A549 (cell line): ENCODE results near the gene IL4R. TPM values are rescaled to one million over a fixed set of nuclear protein-coding genes. Genes with fewer than 3 reads are reported as not detected.
"Not testable (repeated sequence)": the region's sequence is repeated elsewhere in the genome, so short reads cannot be mapped to it uniquely, and the experiment has no call there.

Experiments used
- ATAC-seq, 2 experiments: fragments of 200-7000 bp in 1 of 2; fragments of >200 bp in 1 of 2; cut with Nextera tagmentation in 1 of 2; cut with Tn5 transposase in 1 of 2; 3 replicates each; pipeline versions ENCODE4 v1.8.0 to v1.9.1; 2018 to 2020; ENCODE audit warnings: mild to moderate bottlenecking in 1 of 2, moderate library complexity in 1 of 2
- CTCF ChIA-PET: fragments of 300-600 bp; sonication (Branson Sonifier 250); formaldehyde crosslinking; extraction: SDS; loops from one replicate; lab custom pipeline; 2021; ENCODE audit warnings: antibody characterized with exemption, inconsistent platforms; lab: Yijun Ruan, JAX
- POLR2A ChIA-PET: fragments of 350-600 bp; formaldehyde crosslinking; extraction: SDS; loops from one replicate; lab custom pipeline; 2021; ENCODE audit warnings: antibody characterized with exemption, inconsistent platforms; lab: Yijun Ruan, JAX
- DNase-seq, 2 experiments: peaks; one replicate each; pipeline versions ENCODE4 v3.0.0 to v3.0.0-alpha.2; 2011 to 2016; ENCODE audit warnings: low read depth in 1 of 2, low spot score in 1 of 2
- FAIRE-seq: peaks from 2 replicates; lab custom pipeline; 2011; peaks lifted over from hg19 to GRCh38; lab: Jason Lieb, UNC
- H3K27ac ChIP-seq, 2 experiments: fragments of >200 bp; sonication (Bioruptor Twin); formaldehyde crosslinking; 3 replicates each; pipeline ENCODE4 v1.5.1; 2016 to 2017
- H3K4me1 ChIP-seq: fragments of >200 bp; sonication (Bioruptor Twin); formaldehyde crosslinking; 3 replicates; pipeline ENCODE4 v1.6.1; 2016
- H3K4me2 ChIP-seq: fragments of >200 bp; sonication (Bioruptor Twin); formaldehyde crosslinking; 3 replicates; pipeline ENCODE4 v1.6.1; 2016
- H3K4me3 ChIP-seq: fragments of >200 bp; sonication (Bioruptor Twin); formaldehyde crosslinking; 3 replicates; pipeline ENCODE4 v1.5.1; 2016
- H3K9me3 ChIP-seq: fragments of >200 bp; sonication (Bioruptor Twin); formaldehyde crosslinking; 3 replicates; pipeline ENCODE4 v1.6.1; 2016
- ATOH8 ChIP-seq: fragments of 250-450 bp; sonication (Bioruptor Pico); IDR thresholded peaks from 2 replicates; pipeline ENCODE4 v1.5.0; 2020; ENCODE audit warnings: low read depth, mild to moderate bottlenecking, moderate library complexity
- BHLHE40 ChIP-seq: IDR thresholded peaks from 2 replicates; pipeline ENCODE4 v1.6.1; 2012; ENCODE audit warnings: low read depth, low read length, inconsistent platforms
- CBX8 ChIP-seq: fragments of 200-600 bp; sonication (generic); IDR thresholded peaks from 2 replicates; pipeline ENCODE4 v1.6.1; 2016
- CEBPB ChIP-seq, 2 experiments: fragments of >200 bp in 1 of 2; sonication (Bioruptor Twin) in 1 of 2; formaldehyde crosslinking in 1 of 2; IDR thresholded peaks; 2 replicates each; pipeline ENCODE4 v1.6.1; 2012 to 2016
- CHD2 ChIP-seq: fragments of 150-350 bp; IDR thresholded peaks from 2 replicates; pipeline ENCODE4 v1.6.1; 2014; ENCODE audit warnings: low read length; ENCODE audit not compliant: partially characterized antibody
- CHD4 ChIP-seq: fragments of 200-600 bp; sonication (generic); IDR thresholded peaks from 2 replicates; pipeline ENCODE4 v1.6.1; 2016; ENCODE audit warnings: antibody characterized with exemption, mild to moderate bottlenecking, borderline replicate concordance
- EHMT2 ChIP-seq: fragments of 200-600 bp; sonication (generic); IDR thresholded peaks from 2 replicates; pipeline ENCODE4 v1.6.1; 2016; ENCODE audit warnings: antibody characterized with exemption, low read depth, mild to moderate bottlenecking, moderate library complexity
- FOSB ChIP-seq: fragments of 250-450 bp; sonication (Bioruptor Pico); IDR thresholded peaks from 2 replicates; pipeline ENCODE4 v1.5.0; 2020; ENCODE audit warnings: mild to moderate bottlenecking, moderate library complexity
- FOSL2 ChIP-seq, 2 experiments: fragments of 450-650 bp in 1 of 2; fragments of >200 bp in 1 of 2; sonication (Bioruptor Twin) in 1 of 2; formaldehyde crosslinking; IDR thresholded peaks; 2 replicates each; pipeline versions ENCODE4 v1.5.0 to v1.6.1; 2016 to 2020; ENCODE audit warnings: mild to moderate bottlenecking in 1 of 2, moderate library complexity in 1 of 2
- HEYL ChIP-seq: fragments of 250-450 bp; sonication (Bioruptor Pico); IDR thresholded peaks from 2 replicates; pipeline ENCODE4 v1.8.0; 2021; ENCODE audit warnings: mild to moderate bottlenecking, moderate library complexity
- HOXA7 ChIP-seq: fragments of 250-450 bp; sonication (Bioruptor Pico); IDR thresholded peaks from 2 replicates; pipeline ENCODE4 v1.5.0; 2020; ENCODE audit warnings: mild to moderate bottlenecking, moderate library complexity
- JUN ChIP-seq, 2 experiments: fragments of >200 bp; sonication (Bioruptor Twin); formaldehyde crosslinking; IDR thresholded peaks; 2 replicates in 1 of 2; 3 replicates in 1 of 2; pipeline ENCODE4 v1.6.1; 2016 to 2017
- JUNB ChIP-seq: fragments of >200 bp; sonication (Bioruptor Twin); formaldehyde crosslinking; IDR thresholded peaks from 2 replicates; pipeline ENCODE4 v1.6.1; 2016
- KDM1A ChIP-seq: fragments of 200-600 bp; sonication (generic); IDR thresholded peaks from 2 replicates; pipeline ENCODE4 v1.6.1; 2016; ENCODE audit warnings: low read depth, mild to moderate bottlenecking
- KDM5A ChIP-seq: fragments of 200-600 bp; sonication (generic); IDR thresholded peaks from 2 replicates; pipeline ENCODE4 v1.6.1; 2016; ENCODE audit warnings: antibody characterized with exemption, mild to moderate bottlenecking
- MAFK ChIP-seq: fragments of 450-650 bp; IDR thresholded peaks from 2 replicates; pipeline ENCODE4 v1.6.1; 2014; ENCODE audit not compliant: partially characterized antibody
- MYC ChIP-seq: IDR thresholded peaks from 2 replicates; pipeline ENCODE4 v1.6.1; 2012; ENCODE audit warnings: mild to moderate bottlenecking, inconsistent platforms, low read length, improper control_type of control experiment, borderline replicate concordance
- NFE2L2 ChIP-seq: fragments of 150-350 bp; conservative IDR thresholded peaks from 2 replicates; pipeline ENCODE4 v1.6.1; 2014; ENCODE audit warnings: low read length
- PBX3 ChIP-seq: IDR thresholded peaks from 2 replicates; pipeline ENCODE4 v1.6.1; 2012
- PHF8 ChIP-seq: fragments of 200-600 bp; sonication (generic); IDR thresholded peaks from 2 replicates; pipeline ENCODE4 v1.6.1; 2016; ENCODE audit warnings: low read depth, mild to moderate bottlenecking, antibody characterized with exemption, moderate library complexity, borderline replicate concordance
- POLR2A ChIP-seq: IDR thresholded peaks from 2 replicates; pipeline ENCODE4 v1.6.1; 2012; ENCODE audit warnings: mild to moderate bottlenecking, low read length
- RAD21 ChIP-seq, 2 experiments: fragments of >200 bp in 1 of 2; sonication (Bioruptor Twin) in 1 of 2; formaldehyde crosslinking in 1 of 2; IDR thresholded peaks in 1 of 2; conservative IDR thresholded peaks in 1 of 2; 2 replicates in 1 of 2; 3 replicates in 1 of 2; pipeline ENCODE4 v1.6.1; 2012 to 2018; ENCODE audit warnings: inconsistent platforms in 1 of 2
- RFX5 ChIP-seq: fragments of 450-650 bp; IDR thresholded peaks from 2 replicates; pipeline ENCODE4 v1.7.1; 2014; ENCODE audit warnings: antibody characterized with exemption, mild to moderate bottlenecking, moderate library complexity
- RNF2 ChIP-seq: fragments of 200-600 bp; sonication (generic); IDR thresholded peaks from 2 replicates; pipeline ENCODE4 v1.6.1; 2016; ENCODE audit warnings: low read depth, mild to moderate bottlenecking, antibody characterized with exemption, moderate library complexity, borderline replicate concordance
- SREBF2 ChIP-seq: fragments of 450-650 bp; IDR thresholded peaks from 2 replicates; pipeline ENCODE4 v1.6.1; 2014; ENCODE audit warnings: mild to moderate bottlenecking, moderate library complexity
- ZSCAN20 ChIP-seq: fragments of 250-450 bp; sonication (Bioruptor Pico); IDR thresholded peaks from 2 replicates; pipeline ENCODE4 v1.8.0; 2022; ENCODE audit warnings: mild to moderate bottlenecking, moderate library complexity
- WGBS: methylation state at CpG from one replicate; pipeline ENCODE4 v1.1.6; 2017; ENCODE audit errors: missing lambda C conversion rate; 5-methylcytosine and 5-hydroxymethylcytosine counted together
- polyA plus RNA-seq, 4 experiments: library from polyadenylated mRNA; depleted of rRNA in 3 of 4; stranded (reverse); fragments of >200 nt; fragmentation: RNase III in 1 of 4; extraction: RNeasy Plus Mini Kit Qiagen cat#74134 plus additional on column Dnase treatment in 1 of 4; gene quantifications; 2 replicates in 3 of 4; 3 replicates in 1 of 4; pipeline ENCODE4 v1.2.3, GENCODE V29; 2011 to 2017
- TF ChIP-seq, protein P1 (sequence below): fragments of 250-450 bp; sonication (Bioruptor Pico); IDR thresholded peaks from 2 replicates; pipeline ENCODE4 v1.5.0; 2021; ENCODE audit warnings: mild to moderate bottlenecking, moderate library complexity, borderline replicate concordance

Gene IL4R
- polyA plus RNA-seq, 2 of the 4 experiments (the other 2 are of a cell fraction), result 14.4 to 19.3 TPM

GRCh38 chr16:27273670-27274423, 39.9 kb upstream of the IL4R start (continued):
- TF ChIP-seq, protein P1, sequence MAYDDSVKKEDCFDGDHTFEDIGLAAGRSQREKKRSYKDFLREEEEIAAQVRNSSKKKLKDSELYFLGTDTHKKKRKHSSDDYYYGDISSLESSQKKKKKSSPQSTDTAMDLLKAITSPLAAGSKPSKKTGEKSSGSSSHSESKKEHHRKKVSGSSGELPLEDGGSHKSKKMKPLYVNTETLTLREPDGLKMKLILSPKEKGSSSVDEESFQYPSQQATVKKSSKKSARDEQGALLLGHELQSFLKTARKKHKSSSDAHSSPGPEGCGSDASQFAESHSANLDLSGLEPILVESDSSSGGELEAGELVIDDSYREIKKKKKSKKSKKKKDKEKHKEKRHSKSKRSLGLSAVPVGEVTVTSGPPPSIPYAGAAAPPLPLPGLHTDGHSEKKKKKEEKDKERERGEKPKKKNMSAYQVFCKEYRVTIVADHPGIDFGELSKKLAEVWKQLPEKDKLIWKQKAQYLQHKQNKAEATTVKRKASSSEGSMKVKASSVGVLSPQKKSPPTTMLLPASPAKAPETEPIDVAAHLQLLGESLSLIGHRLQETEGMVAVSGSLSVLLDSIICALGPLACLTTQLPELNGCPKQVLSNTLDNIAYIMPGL, result no peak
- TF ChIP-seq PBX3, result no peak
- TF ChIP-seq RNF2, result no peak
- no peak for TF ChIP-seq FOSB
- no peak for TF ChIP-seq POLR2A
- peak in 1 of 2 experiments; percentile 61; a peak in 1 of 5 replicates for TF ChIP-seq JUN (IDR thresholded peaks at IDR 0.05)
- no peak for TF ChIP-seq CEBPB (IDR thresholded peaks at IDR 0.05)
- TF ChIP-seq FOSL2 (IDR thresholded peaks at IDR 0.05), result peak; percentile 64; the same call in 1 of the 2 replicates
- TF ChIP-seq FOSL2 (CRISPR knock-in tag; IDR thresholded peaks at IDR 0.05), result peak; percentile 86
- peak in 1 of 2 experiments; percentile 31; a peak in 1 of 5 replicates for TF ChIP-seq RAD21 (conservative IDR thresholded peaks at IDR 0.05 in 1 of 2, IDR thresholded peaks at IDR 0.05 in 1 of 2)
- peak; percentile 95 for TF ChIP-seq MAFK
- TF ChIP-seq KDM1A, result no peak
- TF ChIP-seq NFE2L2, result no peak
- no peak for TF ChIP-seq CHD4
- TF ChIP-seq ATOH8 (CRISPR knock-in tag), result no peak
- TF ChIP-seq EHMT2, result no peak
- no peak for TF ChIP-seq MYC
- TF ChIP-seq PHF8, result no peak
- no peak for TF ChIP-seq HOXA7 (CRISPR knock-in tag)
- no peak for TF ChIP-seq SREBF2
- TF ChIP-seq RFX5, result no peak
- no peak for TF ChIP-seq CBX8
- no peak for TF ChIP-seq KDM5A
- no peak for TF ChIP-seq ZSCAN20 (CRISPR knock-in tag)
- peak; percentile 64 for TF ChIP-seq JUNB
- no peak for TF ChIP-seq BHLHE40
- no peak for TF ChIP-seq CHD2
- TF ChIP-seq HEYL, result no peak
- TF ChIP-seq, all 56 proteins: peak for 10

DNA sequence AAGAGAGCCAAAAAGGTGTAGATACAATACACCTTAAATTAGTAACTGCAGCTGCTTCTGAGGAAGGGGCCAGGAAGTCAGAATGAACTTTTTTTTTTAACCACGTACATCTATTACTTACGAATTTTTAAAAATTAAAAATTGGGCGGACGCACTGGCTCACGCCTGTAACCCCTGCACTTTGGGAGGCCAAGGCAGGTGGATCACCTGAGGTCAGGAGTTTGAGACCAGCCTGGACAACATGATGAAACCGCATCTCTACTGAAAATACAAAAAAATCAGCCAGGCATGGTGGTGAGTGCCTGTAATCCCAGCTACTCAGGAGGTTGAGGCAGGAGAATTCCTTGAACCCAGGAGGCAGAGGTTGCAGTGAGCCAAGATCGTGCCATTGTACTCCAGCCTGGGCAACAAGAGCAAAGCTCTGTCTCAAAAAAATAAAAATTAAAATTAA, 39.3 kb upstream of the IL4R start:
- H3K27ac ChIP-seq, result peak overlapping the region; percentile 48 to 80
- CTCF ChIA-PET, result interaction anchor here (0.6 to 2.6 kb wide), 6 partner anchors 13 to 101 kb away, joined by 3 to 11 read pairs (median 5); no protein-coding TSS in a partner anchor
- 88% methylated on average over 7 of the region's 7 CpGs for WGBS
- DNase-seq, H3K9me3 ChIP-seq, H3K4me3 ChIP-seq, FAIRE-seq, ATAC-seq: not testable (repeated sequence)
- peak overlapping the region; percentile 71 for H3K4me2 ChIP-seq
- POLR2A ChIA-PET, result interaction anchor here (1.0 kb wide), 1 partner anchor 52 kb away, joined by 3 read pairs; no protein-coding TSS in a partner anchor
- peaks cover 28% of the 10 kb centered on the region for H3K4me1 ChIP-seq
